NCI-H1417 treated with DMSO at 0.1 percent for 48 hours (cell line): ENCODE data around the gene TTC27.
"Not testable (repeated sequence)": the region's sequence is repeated elsewhere in the genome, so short reads cannot be mapped to it uniquely, and the experiment has no call there.

Source experiments
- DNase-seq: peaks from one replicate; lab custom pipeline; 2025; lab: John Stamatoyannopoulos, UW

The TTC27 gene

GRCh38 chr2:32719933-32720716, 92.3 kb downstream of the TTC27 start:
- no peak for DNase-seq

GRCh38 chr2:32720771-32721170, 92.9 kb downstream of the TTC27 start:
- no peak for DNase-seq

- no peak for DNase-seq
Measured at GRCh38 chr2:32721376-32721775, 93.5 kb downstream of the TTC27 start.

GRCh38 chr2:32723467-32724079, 95.7 kb downstream of the TTC27 start:
- no peak for DNase-seq

GRCh38 chr2:32726678-32727077, 98.8 kb downstream of the TTC27 start:
- not testable (repeated sequence) for DNase-seq

GRCh38 chr2:32727157-32727556, 99.3 kb downstream of the TTC27 start:
- no peak for DNase-seq

- not testable (repeated sequence) for DNase-seq
Measured at GRCh38 chr2:32730958-32731357, 103.1 kb downstream of the TTC27 start.

- no peak for DNase-seq
Measured at GRCh38 chr2:32732120-32732519, 104.3 kb downstream of the TTC27 start.

- DNase-seq, result no peak
Measured at GRCh38 chr2:32732912-32733472, 105.1 kb downstream of the TTC27 start.

- no peak for DNase-seq
Measured at GRCh38 chr2:32735348-32735747, 107.5 kb downstream of the TTC27 start.

- DNase-seq, result no peak
Measured at GRCh38 chr2:32738939-32739338, 111.1 kb downstream of the TTC27 start.

- DNase-seq, result no peak
Measured at GRCh38 chr2:32739664-32740063, 111.8 kb downstream of the TTC27 start.

GRCh38 chr2:32741575-32741974, 113.7 kb downstream of the TTC27 start:
- DNase-seq, result no peak

- DNase-seq, result no peak
Measured at GRCh38 chr2:32742376-32742775, 114.5 kb downstream of the TTC27 start.

- DNase-seq, result no peak
Measured at GRCh38 chr2:32743480-32744236, 115.8 kb downstream of the TTC27 start.

- DNase-seq, result no peak
Measured at GRCh38 chr2:32745191-32745590, 117.3 kb downstream of the TTC27 start.

- no peak for DNase-seq
Measured at GRCh38 chr2:32745675-32746074, 117.8 kb downstream of the TTC27 start.

GRCh38 chr2:32746669-32747068, 118.8 kb downstream of the TTC27 start:
- no peak for DNase-seq

GRCh38 chr2:32748158-32748557, 120.3 kb downstream of the TTC27 start:
- no peak for DNase-seq

- DNase-seq, result no peak
Measured at GRCh38 chr2:32750880-32751279, 123.0 kb downstream of the TTC27 start.

GRCh38 chr2:32752205-32752604, 124.4 kb downstream of the TTC27 start:
- no peak for DNase-seq

GRCh38 chr2:32752952-32753351, 125.1 kb downstream of the TTC27 start:
- no peak for DNase-seq

GRCh38 chr2:32754676-32755075, 126.8 kb downstream of the TTC27 start:
- not testable (repeated sequence) for DNase-seq
